Activated naive CD4-positive, alpha-beta T cell treated with anti-CD3 and anti-CD28 coated beads for 36 hours (primary cell): Measurements from ENCODE around the gene EEFSEC. TPM values are rescaled to one million over a fixed set of nuclear protein-coding genes. Genes with fewer than 3 reads are reported as not detected.

Experiments
- CTCF ChIA-PET: fragments of 350-600 bp; sonication (Branson Sonifier 250); formaldehyde crosslinking; loops from one replicate; lab custom pipeline; 2021; ENCODE audit warnings: antibody characterized with exemption; lab: Charles Lee
- DNase-seq: peaks from one replicate; pipeline ENCODE4 v3.0.0-alpha.2; 2020
- H3K27ac Mint-ChIP-seq: one replicate; pipeline ENCODE4 v1.8.0; 2021; ENCODE audit warnings: mild to moderate bottlenecking, mixed read lengths
- H3K27me3 Mint-ChIP-seq: one replicate; pipeline ENCODE4 v1.8.0; 2021; ENCODE audit warnings: low read depth, mixed read lengths
- H3K36me3 Mint-ChIP-seq: one replicate; pipeline ENCODE4 v1.8.0; 2021; ENCODE audit warnings: low read depth, mixed read lengths
- H3K4me1 Mint-ChIP-seq: one replicate; pipeline ENCODE4 v1.8.0; 2021; ENCODE audit warnings: low read depth, mixed read lengths
- H3K4me3 Mint-ChIP-seq: one replicate; pipeline ENCODE4 v1.8.0; 2021; ENCODE audit warnings: mild to moderate bottlenecking, moderate library complexity, mixed read lengths
- H3K9me3 Mint-ChIP-seq: one replicate; pipeline ENCODE4 v1.8.0; 2021; ENCODE audit warnings: mixed read lengths
- intact Hi-C: fragments of 100-400 bp; cut with micrococcal nuclease; formaldehyde crosslinking; loops from one replicate; pipeline ENCODE4 v1.15.1; 2023
- total RNA-seq, 2 experiments: library from RNA; stranded (reverse); gene quantifications; one replicate each; pipeline ENCODE4 v1.2.3, GENCODE V29; 2021

The EEFSEC gene
- total RNA-seq, 2 experiments from 2014 or later = 11.0 to 11.6 TPM

- peaks cover 2% of the 10 kb centered on the region for H3K4me1 Mint-ChIP-seq
- H3K36me3 Mint-ChIP-seq = peaks cover 32% of the 10 kb centered on the region
- no peaks in the 10 kb centered on the region for H3K27me3 Mint-ChIP-seq
- CTCF ChIA-PET = no interaction called here
- no peak for DNase-seq
- intact Hi-C loops = no loop called here
- H3K4me3 Mint-ChIP-seq = no peak overlapping the region
- H3K9me3 Mint-ChIP-seq = peaks cover 15% of the 10 kb centered on the region
- no peak overlapping the region for H3K27ac Mint-ChIP-seq
Observed at GRCh38 chr3:128262457-128262856, 109.2 kb downstream of the EEFSEC start.

DNA sequence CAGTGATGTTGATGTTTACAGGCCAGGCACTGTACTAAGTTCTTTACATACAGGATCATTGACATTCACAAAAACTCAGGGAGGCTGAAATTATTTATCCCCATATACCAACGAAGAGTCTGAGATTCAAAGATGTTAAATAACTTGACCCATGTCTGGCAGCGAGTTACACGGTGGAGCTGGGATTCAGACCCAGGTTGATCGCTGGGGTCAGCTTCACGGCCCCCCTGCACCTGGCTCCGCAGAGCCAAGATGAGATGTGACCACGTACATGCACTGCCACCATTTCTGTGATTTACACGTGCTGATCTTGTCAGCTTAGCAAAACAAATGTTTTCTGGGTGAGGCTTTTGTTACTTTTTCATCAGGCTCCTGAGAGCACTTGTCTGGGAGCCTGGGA lies 109.8 kb downstream of the EEFSEC start:
- Mint-ChIP-seq H3K36me3 (peaks cover 34% of the 10 kb centered on the region), H3K4me1 (peaks cover 2% of the 10 kb centered on the region), H3K4me3 (no peak overlapping the region), H3K27me3 (no peaks in the 10 kb centered on the region), H3K27ac (no peak overlapping the region), H3K9me3 (peaks cover 15% of the 10 kb centered on the region)
- intact Hi-C loops = no loop called here
- CTCF ChIA-PET = no interaction called here
- DNase-seq = no peak

GRCh38 chr3:128263946-128264345 lies 110.7 kb downstream of the EEFSEC start:
- Mint-ChIP-seq H3K4me3 (no peak overlapping the region), H3K9me3 (peaks cover 15% of the 10 kb centered on the region), H3K27me3 (no peaks in the 10 kb centered on the region), H3K36me3 (peaks cover 33% of the 10 kb centered on the region), H3K4me1 (peaks cover 2% of the 10 kb centered on the region), H3K27ac (no peak overlapping the region)
- CTCF ChIA-PET = no interaction called here
- intact Hi-C loops = no loop called here
- no peak for DNase-seq

GRCh38 chr3:128266453-128266852 lies 113.2 kb downstream of the EEFSEC start:
- CTCF ChIA-PET = interaction anchor here (0.9 kb wide), 1 partner anchor 318 kb away, joined by 3 read pairs; no protein-coding TSS in a partner anchor
- no peak overlapping the region for H3K4me3 Mint-ChIP-seq
- no peak for DNase-seq
- no peak overlapping the region for H3K27ac Mint-ChIP-seq
- H3K36me3 Mint-ChIP-seq = peaks cover 17% of the 10 kb centered on the region
- H3K9me3 Mint-ChIP-seq = no peaks in the 10 kb centered on the region
- intact Hi-C loops = no loop called here
- peaks cover 1% of the 10 kb centered on the region for H3K4me1 Mint-ChIP-seq
- no peaks in the 10 kb centered on the region for H3K27me3 Mint-ChIP-seq

DNA sequence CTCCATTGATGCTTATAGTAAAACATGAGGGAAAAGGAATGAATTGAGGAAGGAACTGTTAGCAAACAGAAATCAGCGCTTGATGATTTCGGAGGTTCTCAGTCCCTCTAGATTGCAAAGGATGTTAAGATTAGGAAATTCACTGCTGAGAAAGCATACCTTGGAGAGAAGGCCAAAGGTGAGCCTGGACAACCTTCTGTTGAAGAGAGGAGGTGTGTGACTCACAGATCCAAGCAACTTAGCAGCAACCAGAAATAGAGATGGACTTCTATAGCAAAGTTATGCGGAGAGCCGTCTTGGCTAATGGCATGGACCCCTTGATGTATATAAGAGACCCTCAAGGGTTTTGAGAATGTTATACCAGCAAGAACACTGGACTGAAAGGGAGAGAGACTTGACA lies 114.3 kb downstream of the EEFSEC start:
- CTCF ChIA-PET = interaction anchor here (0.6 to 0.9 kb wide), 2 partner anchors 60 to 316 kb away, joined by 3 read pairs; no protein-coding TSS in a partner anchor
- Mint-ChIP-seq H3K4me1 (no peaks in the 10 kb centered on the region), H3K9me3 (no peaks in the 10 kb centered on the region), H3K27me3 (no peaks in the 10 kb centered on the region), H3K36me3 (peaks cover 14% of the 10 kb centered on the region), H3K4me3 (no peak overlapping the region), H3K27ac (no peak overlapping the region)
- intact Hi-C loops = no loop called here
- DNase-seq = no peak

DNA sequence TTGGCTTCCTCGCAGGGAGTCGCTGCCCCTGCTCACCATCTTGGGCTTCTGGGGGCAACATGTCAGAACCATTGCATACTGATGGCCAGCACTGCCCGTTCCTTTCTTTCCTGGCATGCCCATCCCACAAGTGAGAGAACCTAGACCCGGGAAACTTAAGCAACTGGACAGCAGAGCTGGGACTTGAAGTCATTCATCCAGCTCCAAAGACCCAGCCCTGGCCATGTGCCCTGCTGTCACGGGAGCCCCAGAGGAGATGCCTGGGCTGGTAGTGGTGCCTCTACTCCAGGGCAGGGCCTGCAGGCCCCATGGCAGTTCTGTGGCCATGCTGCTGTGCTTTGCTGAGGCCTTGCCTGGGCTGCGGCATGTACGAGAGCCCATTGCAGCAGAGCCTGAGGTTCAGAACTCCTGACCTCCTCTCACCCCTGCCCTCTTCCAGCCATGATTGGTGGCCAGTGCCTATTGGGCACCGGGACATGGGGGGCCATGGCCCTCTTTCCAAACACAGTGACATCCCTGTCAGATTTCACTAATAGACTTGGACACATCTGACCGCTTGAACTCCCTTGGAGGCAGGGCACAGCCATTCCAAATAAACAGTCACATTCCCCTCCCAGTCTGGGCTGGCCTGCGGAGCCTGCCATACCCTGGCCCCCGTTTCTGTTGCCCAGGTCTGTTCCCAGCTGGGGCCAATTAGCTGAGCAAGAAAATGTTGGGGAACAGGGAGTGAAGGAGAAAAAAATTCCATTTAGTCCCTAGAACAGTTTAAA lies 115.9 kb downstream of the EEFSEC start:
- Mint-ChIP-seq H3K4me3 (no peak overlapping the region), H3K9me3 (no peaks in the 10 kb centered on the region), H3K27me3 (no peaks in the 10 kb centered on the region), H3K4me1 (no peaks in the 10 kb centered on the region), H3K36me3 (peaks cover 11% of the 10 kb centered on the region), H3K27ac (no peak overlapping the region)
- intact Hi-C loops = no loop called here
- CTCF ChIA-PET = interaction anchor here (1.1 kb wide), 1 partner anchor 25 kb away, joined by 3 read pairs; no protein-coding TSS in a partner anchor
- no peak for DNase-seq

GRCh38 chr3:128269796-128270195 lies 116.5 kb downstream of the EEFSEC start:
- intact Hi-C loops = no loop called here
- no peaks in the 10 kb centered on the region for H3K9me3 Mint-ChIP-seq
- no peak overlapping the region for H3K27ac Mint-ChIP-seq
- CTCF ChIA-PET = interaction anchor here (1.1 kb wide), 1 partner anchor 25 kb away, joined by 3 read pairs; no protein-coding TSS in a partner anchor
- H3K27me3 Mint-ChIP-seq = no peaks in the 10 kb centered on the region
- no peak for DNase-seq
- H3K4me3 Mint-ChIP-seq = no peak overlapping the region
- H3K4me1 Mint-ChIP-seq = no peaks in the 10 kb centered on the region
- H3K36me3 Mint-ChIP-seq = peaks cover 11% of the 10 kb centered on the region

- peaks cover 11% of the 10 kb centered on the region for H3K36me3 Mint-ChIP-seq
- DNase-seq = no peak
- no peak overlapping the region for H3K4me3 Mint-ChIP-seq
- intact Hi-C loops = no loop called here
- H3K27me3 Mint-ChIP-seq = no peaks in the 10 kb centered on the region
- no peaks in the 10 kb centered on the region for H3K9me3 Mint-ChIP-seq
- no peak overlapping the region for H3K27ac Mint-ChIP-seq
- CTCF ChIA-PET = interaction anchor here (1.1 kb wide), 1 partner anchor 26 kb away, joined by 3 read pairs; no protein-coding TSS in a partner anchor
- no peaks in the 10 kb centered on the region for H3K4me1 Mint-ChIP-seq
Observed at GRCh38 chr3:128270559-128271492, 117.5 kb downstream of the EEFSEC start.

GRCh38 chr3:128271536-128272332 lies 118.5 kb downstream of the EEFSEC start:
- CTCF ChIA-PET = interaction anchor here (1.1 kb wide), 1 partner anchor 40 kb away, joined by 3 read pairs; no protein-coding TSS in a partner anchor
- intact Hi-C loops = no loop called here
- no peak overlapping the region for H3K27ac Mint-ChIP-seq
- no peaks in the 10 kb centered on the region for H3K4me1 Mint-ChIP-seq
- H3K4me3 Mint-ChIP-seq = no peak overlapping the region
- no peak for DNase-seq
- peaks cover 11% of the 10 kb centered on the region for H3K36me3 Mint-ChIP-seq
- H3K27me3 Mint-ChIP-seq = no peaks in the 10 kb centered on the region
- H3K9me3 Mint-ChIP-seq = no peaks in the 10 kb centered on the region

DNA sequence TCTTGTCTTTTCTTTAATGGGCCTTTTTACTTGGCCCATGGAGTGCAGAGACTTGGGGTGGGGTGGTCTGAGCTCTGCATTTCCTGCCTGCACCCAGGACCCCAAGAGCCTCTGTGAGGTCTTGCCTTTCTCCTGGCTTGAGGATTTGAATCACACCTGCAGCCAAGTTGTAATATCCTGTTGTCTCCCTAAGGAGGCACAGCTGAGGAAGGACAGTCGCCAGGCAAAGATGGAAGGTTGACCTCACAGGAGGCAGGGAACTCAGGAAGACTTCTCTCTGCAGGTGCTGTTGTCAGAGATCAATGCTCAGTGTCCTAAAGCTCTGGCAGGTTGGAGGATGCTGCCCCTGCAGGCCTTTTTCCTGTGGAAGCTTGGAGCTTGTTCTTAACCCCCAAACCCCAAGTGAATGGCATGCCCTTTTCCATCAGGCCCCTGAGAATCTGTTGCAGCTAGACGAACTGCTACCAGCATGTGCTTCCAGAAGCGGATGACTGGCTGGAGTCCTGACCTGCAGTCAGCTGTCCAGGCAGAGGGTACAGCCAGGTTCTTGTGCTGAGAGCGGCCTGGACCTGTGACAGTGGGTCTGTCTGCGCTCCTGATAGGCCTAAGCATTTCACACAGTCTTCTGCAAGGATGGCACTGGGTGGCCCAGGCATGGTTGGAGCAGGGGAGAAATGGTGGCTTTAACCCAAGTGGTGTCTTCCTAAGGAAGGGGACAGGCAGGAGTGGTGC lies 120.0 kb downstream of the EEFSEC start:
- Mint-ChIP-seq H3K27me3 (no peaks in the 10 kb centered on the region), H3K27ac (no peak overlapping the region), H3K9me3 (no peaks in the 10 kb centered on the region), H3K4me3 (no peak overlapping the region), H3K36me3 (peaks cover 6% of the 10 kb centered on the region), H3K4me1 (no peaks in the 10 kb centered on the region)
- no peak for DNase-seq
- CTCF ChIA-PET = no interaction called here
- intact Hi-C loops = no loop called here

DNA sequence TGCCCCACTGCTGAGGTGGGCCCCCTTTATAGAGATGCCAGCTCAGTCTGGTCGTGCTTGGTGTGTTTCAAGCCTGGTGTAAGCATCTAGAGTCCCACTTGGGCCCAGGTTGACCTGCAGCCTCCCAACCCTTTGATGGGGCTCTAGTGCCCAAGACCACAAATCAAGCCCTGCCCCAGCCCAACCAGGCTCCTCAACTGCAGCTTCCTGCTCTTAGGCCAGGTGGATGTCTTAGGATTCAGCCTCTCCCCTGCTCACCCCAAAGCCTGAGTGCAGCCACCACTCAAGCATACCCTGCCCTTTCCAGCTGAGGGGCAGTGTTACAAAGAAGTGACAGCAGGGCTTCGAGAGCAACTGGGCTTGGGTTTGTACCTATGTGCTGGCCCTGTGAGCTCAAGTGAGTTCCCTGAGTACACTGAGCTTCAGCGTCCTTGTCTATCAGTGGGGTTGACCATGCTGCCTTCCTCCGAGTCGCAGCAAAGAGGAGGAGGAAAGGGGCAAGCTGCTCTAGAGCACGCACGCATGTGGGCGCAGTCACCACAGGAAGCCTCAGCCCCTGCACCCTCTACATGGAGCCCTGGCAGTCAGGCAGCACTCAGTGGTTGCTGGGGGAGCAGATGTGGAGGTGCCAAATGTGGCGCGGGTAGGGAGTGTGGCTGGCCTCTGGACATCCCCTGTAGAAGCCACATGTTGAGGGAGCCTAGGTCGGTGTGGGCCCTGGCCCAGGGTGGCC lies 120.7 kb downstream of the EEFSEC start:
- Mint-ChIP-seq H3K4me1 (no peaks in the 10 kb centered on the region), H3K4me3 (no peak overlapping the region), H3K27me3 (no peaks in the 10 kb centered on the region), H3K36me3 (peaks cover 2% of the 10 kb centered on the region), H3K9me3 (no peaks in the 10 kb centered on the region), H3K27ac (no peak overlapping the region)
- CTCF ChIA-PET = no interaction called here
- intact Hi-C loops = no loop called here
- DNase-seq = no peak
